OCI-LY1 (cell line): ENCODE results near the gene DIP2C.

Source experiments
- H2AFZ ChIP-seq: fragments of 200-600 bp; sonication (generic), shearing (Covaris generic); 2 replicates; pipeline ENCODE4 v1.6.0; 2014; ENCODE audit warnings: antibody characterized with exemption, mild to moderate bottlenecking, low read length
- H3F3A ChIP-seq: fragments of 200-600 bp; sonication (generic), shearing (Covaris generic); 2 replicates; pipeline ENCODE4 v1.6.0; 2014; ENCODE audit warnings: mild to moderate bottlenecking, antibody characterized with exemption, low read length, moderate library complexity; ENCODE audit not compliant: insufficient read depth
- H3K27ac ChIP-seq: fragments of 200-600 bp; sonication (generic); 2 replicates; pipeline ENCODE4 v1.5.1; 2014; ENCODE audit warnings: low read length, mixed run types, mild to moderate bottlenecking, low read depth; ENCODE audit not compliant: poor library complexity, severe bottlenecking
- H3K27me3 ChIP-seq: fragments of 200-600 bp; sonication (generic); 2 replicates; pipeline ENCODE4 v1.6.0; 2014; ENCODE audit warnings: antibody characterized with exemption, mild to moderate bottlenecking, low read length, moderate library complexity; ENCODE audit not compliant: insufficient read depth
- H3K36me3 ChIP-seq: fragments of 200-600 bp; sonication (generic); 2 replicates; pipeline ENCODE4 v1.6.1; 2014; ENCODE audit warnings: mild to moderate bottlenecking, antibody characterized with exemption, low read length, moderate library complexity, mixed read lengths; ENCODE audit not compliant: insufficient read depth
- H3K4me1 ChIP-seq: fragments of 200-600 bp; sonication (generic); 2 replicates; pipeline ENCODE4 v1.5.1; 2014; ENCODE audit warnings: mild to moderate bottlenecking, low read length, moderate library complexity; ENCODE audit not compliant: insufficient read depth, severe bottlenecking
- H3K4me2 ChIP-seq: fragments of 200-600 bp; sonication (generic), shearing (Covaris generic); 2 replicates; pipeline ENCODE4 v1.6.1; 2014; ENCODE audit warnings: low read length
- H3K4me3 ChIP-seq: fragments of 200-600 bp; sonication (generic); 2 replicates; pipeline ENCODE4 v1.5.1; 2014; ENCODE audit warnings: low read length, low read depth, mild to moderate bottlenecking, mixed read lengths; ENCODE audit not compliant: poor library complexity, severe bottlenecking
- H3K79me2 ChIP-seq: fragments of 200-600 bp; shearing (Covaris generic); 2 replicates; pipeline ENCODE4 v1.6.1; 2016; ENCODE audit warnings: mixed run types, low read length, mixed read lengths; ENCODE audit not compliant: insufficient read depth
- H3K9ac ChIP-seq: fragments of 200-600 bp; sonication (generic), shearing (Covaris generic); 2 replicates; pipeline ENCODE4 v1.6.1; 2014; ENCODE audit warnings: mild to moderate bottlenecking, low read length, mixed read lengths
- H3K9me2 ChIP-seq: fragments of 200-600 bp; sonication (generic), shearing (Covaris generic); 2 replicates; pipeline ENCODE4 v1.6.1; 2014; ENCODE audit warnings: low read depth, mild to moderate bottlenecking, low read length, mixed read lengths
- H3K9me3 ChIP-seq: fragments of 200-600 bp; shearing (Covaris generic); 2 replicates; pipeline ENCODE4 v1.6.1; 2014; ENCODE audit warnings: low read length, mixed read lengths
- H4K20me1 ChIP-seq: fragments of 200-600 bp; sonication (generic), shearing (Covaris generic); 2 replicates; pipeline ENCODE4 v1.6.0; 2016; ENCODE audit warnings: mild to moderate bottlenecking, low read length; ENCODE audit not compliant: insufficient read depth
- EZH2 ChIP-seq: fragments of 200-600 bp; sonication (generic), shearing (Covaris generic); IDR thresholded peaks from 2 replicates; pipeline ENCODE4 v1.8.0; 2017; ENCODE audit warnings: borderline replicate concordance, mixed run types, mild to moderate bottlenecking, antibody characterized with exemption, low read length, moderate library complexity, mixed read lengths
- TF ChIP-seq, protein P1 (sequence below): fragments of 200-600 bp; sonication (generic), shearing (Covaris generic); IDR thresholded peaks from 2 replicates; pipeline ENCODE4 v1.5.1; 2017; ENCODE audit warnings: mild to moderate bottlenecking, antibody characterized with exemption, low read length, moderate library complexity, mixed read lengths

DIP2C gene

DNA sequence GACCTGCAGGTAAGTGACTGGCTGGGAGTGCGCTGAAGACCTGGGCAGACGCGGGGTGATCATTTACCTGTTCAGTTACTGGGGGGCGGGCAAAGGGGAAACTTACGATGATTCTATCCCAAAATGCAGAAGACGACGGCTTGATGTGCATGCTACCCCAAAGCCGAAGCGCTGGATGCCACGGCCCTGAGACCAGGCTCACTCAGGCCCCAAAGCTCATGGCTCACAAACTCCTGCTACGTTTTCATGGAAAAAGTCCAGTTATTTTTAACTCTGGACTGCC, 200.6 kb downstream of the DIP2C start:
- Histone ChIP-seq H3K79me2 (peaks cover 44% of the 10 kb centered on the region), H3K9me2 (no peaks in the 10 kb centered on the region), H3K4me1 (peaks cover 46% of the 10 kb centered on the region), H3K4me2 (no peak overlapping the region), H4K20me1 (no peaks in the 10 kb centered on the region), H3K9me3 (no peaks in the 10 kb centered on the region), H3K36me3 (peaks cover 89% of the 10 kb centered on the region), H3K9ac (no peak overlapping the region), H2AFZ (no peak overlapping the region), H3K27ac (no peak overlapping the region), H3F3A (no peaks in the 10 kb centered on the region), H3K4me3 (no peak overlapping the region), H3K27me3 (no peaks in the 10 kb centered on the region)
- TF ChIP-seq EZH2 = no peak
- TF ChIP-seq, protein P1, sequence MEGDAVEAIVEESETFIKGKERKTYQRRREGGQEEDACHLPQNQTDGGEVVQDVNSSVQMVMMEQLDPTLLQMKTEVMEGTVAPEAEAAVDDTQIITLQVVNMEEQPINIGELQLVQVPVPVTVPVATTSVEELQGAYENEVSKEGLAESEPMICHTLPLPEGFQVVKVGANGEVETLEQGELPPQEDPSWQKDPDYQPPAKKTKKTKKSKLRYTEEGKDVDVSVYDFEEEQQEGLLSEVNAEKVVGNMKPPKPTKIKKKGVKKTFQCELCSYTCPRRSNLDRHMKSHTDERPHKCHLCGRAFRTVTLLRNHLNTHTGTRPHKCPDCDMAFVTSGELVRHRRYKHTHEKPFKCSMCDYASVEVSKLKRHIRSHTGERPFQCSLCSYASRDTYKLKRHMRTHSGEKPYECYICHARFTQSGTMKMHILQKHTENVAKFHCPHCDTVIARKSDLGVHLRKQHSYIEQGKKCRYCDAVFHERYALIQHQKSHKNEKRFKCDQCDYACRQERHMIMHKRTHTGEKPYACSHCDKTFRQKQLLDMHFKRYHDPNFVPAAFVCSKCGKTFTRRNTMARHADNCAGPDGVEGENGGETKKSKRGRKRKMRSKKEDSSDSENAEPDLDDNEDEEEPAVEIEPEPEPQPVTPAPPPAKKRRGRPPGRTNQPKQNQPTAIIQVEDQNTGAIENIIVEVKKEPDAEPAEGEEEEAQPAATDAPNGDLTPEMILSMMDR = no peak

DNA sequence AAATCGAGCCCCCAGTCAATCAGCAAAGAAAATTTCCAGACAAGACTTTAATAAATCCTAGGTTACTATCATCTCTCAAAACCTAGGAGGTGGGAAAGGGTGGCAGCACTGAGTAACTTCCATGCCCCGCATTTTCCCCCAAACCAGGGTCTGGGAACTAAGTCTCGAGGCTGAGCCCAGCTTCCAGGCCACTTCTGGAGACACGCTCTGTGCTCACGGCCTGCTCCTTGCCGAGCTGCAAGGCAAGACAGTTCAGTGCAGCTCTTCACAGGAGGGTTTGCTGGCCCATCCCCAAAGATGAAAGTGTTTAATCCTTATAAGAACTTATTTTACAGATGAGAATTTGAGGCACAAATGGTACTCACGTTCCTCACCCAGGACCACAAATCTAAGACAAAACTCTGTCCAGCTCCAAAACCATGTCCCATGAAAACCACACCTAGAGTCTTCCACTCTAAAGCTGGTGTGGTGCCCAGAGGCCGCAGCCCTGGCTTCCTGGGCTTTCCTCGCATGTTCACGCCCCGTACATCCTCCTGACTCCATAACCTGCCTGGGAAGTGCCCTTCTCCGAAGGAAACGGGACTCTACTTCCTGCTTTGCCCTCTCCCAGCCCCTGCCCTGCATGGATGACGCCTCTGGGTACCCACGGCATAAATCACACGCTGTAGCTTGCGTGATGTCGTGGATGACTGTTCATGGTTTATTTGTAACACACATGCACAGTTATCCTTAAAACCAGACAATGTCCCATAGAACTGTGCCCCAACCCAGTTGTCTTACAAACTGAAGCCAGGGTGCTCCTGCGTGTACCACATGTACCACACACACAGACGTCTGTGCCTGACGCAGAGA, 201.2 kb downstream of the DIP2C start:
- Histone ChIP-seq H3K9ac (no peak overlapping the region), H3K4me2 (no peak overlapping the region), H2AFZ (no peak overlapping the region), H3K9me2 (no peaks in the 10 kb centered on the region), H3K27me3 (no peaks in the 10 kb centered on the region), H4K20me1 (no peaks in the 10 kb centered on the region), H3K4me1 (peaks cover 41% of the 10 kb centered on the region), H3K4me3 (no peak overlapping the region), H3K36me3 (peaks cover 89% of the 10 kb centered on the region), H3K27ac (peak overlapping the region; percentile 36), H3K9me3 (no peaks in the 10 kb centered on the region), H3K79me2 (peaks cover 39% of the 10 kb centered on the region), H3F3A (no peaks in the 10 kb centered on the region)
- TF ChIP-seq, protein P1 = no peak
- TF ChIP-seq EZH2 = no peak

DNA sequence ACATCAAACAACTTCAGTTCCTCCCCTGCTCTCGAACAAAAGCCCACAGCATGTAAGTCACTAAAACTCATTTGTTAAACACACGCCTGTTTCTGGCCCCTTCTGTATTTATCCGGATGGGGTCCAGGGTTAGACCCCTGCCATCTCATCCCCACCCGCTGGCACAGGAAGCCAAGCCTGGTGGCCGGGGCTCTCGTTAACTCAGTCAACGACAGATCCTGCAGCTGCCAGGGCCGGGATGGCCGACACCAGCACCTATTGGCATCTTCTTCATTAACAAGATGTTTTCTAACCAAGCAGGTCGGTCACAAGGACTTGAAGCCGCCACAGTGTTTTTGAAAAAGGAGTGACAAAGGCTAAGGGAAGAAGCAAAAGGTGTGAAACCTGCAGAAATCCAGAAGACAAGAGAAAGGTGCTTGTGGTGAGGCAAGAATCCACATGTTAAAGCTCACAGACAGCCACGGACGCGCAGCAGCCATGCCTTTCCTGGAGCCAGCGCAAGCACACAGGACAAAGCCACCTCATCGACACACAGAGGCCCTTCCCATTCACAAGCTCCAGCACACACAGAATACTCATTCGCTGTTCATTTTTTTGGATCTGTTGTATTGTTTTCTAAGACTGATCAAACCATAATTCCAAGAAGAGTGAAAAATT, 202.7 kb downstream of the DIP2C start:
- no peaks in the 10 kb centered on the region for H4K20me1 ChIP-seq

More for the DNA sequence above, 202.7 kb downstream of the DIP2C start:
- Histone ChIP-seq H3K4me3 (no peak overlapping the region), H2AFZ (no peak overlapping the region), H3K4me2 (peak overlapping the region; percentile 23; the same call in 1 of the 2 replicates), H3K79me2 (peaks cover 25% of the 10 kb centered on the region), H3K9me2 (no peaks in the 10 kb centered on the region), H3K9ac (no peak overlapping the region; the same call in 1 of the 2 replicates), H3K4me1 (peaks cover 35% of the 10 kb centered on the region), H3K9me3 (no peaks in the 10 kb centered on the region), H3F3A (no peaks in the 10 kb centered on the region), H3K27me3 (no peaks in the 10 kb centered on the region), H3K36me3 (peaks cover 90% of the 10 kb centered on the region), H3K27ac (peak overlapping the region; percentile 62)
- no peak for TF ChIP-seq EZH2
- TF ChIP-seq, protein P1 = no peak
